ENCODE measurements around the gene FBXO36. TPM values are rescaled to one million over a fixed set of nuclear protein-coding genes. Genes with fewer than 3 reads are reported as not detected.

The FBXO36 gene
- total and polyA plus RNA-seq, 2 of the 8 experiments (the other 6 are each of a cell fraction or from before 2014, with no cell fraction given), result 3.4 TPM

GRCh38 chr2:229947544-229947943, 25.2 kb downstream of the FBXO36 start:
- TF ChIP-seq RNF2 (IDR thresholded peaks at IDR 0.05; ENCODE audit: borderline replicate concordance, low read depth, low read length, missing control alignments, poor library complexity, severe bottlenecking), result no peak
- TF ChIP-seq RXRA (IDR thresholded peaks at IDR 0.05; ENCODE audit: insufficient read depth, low read depth, low read length), result no peak
- TF ChIP-seq BACH1 (IDR thresholded peaks at IDR 0.05; ENCODE audit: low read length), result no peak
- no peak for TF ChIP-seq PHF8 (conservative IDR thresholded peaks at IDR 0.05; ENCODE audit: low read depth, low read length)
- H3K4ac ChIP-seq (replicated peaks; ENCODE audit: insufficient read length, low read depth, low read length), result no peak overlapping the region
- H3K36me3 ChIP-seq (ENCODE audit: control insufficient read depth in 2 of 4, insufficient read depth in 4 of 4, low read length in 3 of 4), result no peaks in the 10 kb centered on the region
- H3K9ac ChIP-seq (replicated peaks in 1 of 4; ENCODE audit: extremely low read depth in 1 of 4, low read depth in 3 of 4, low read length in 3 of 4), result no peak overlapping the region
- no peak overlapping the region for H3K27ac ChIP-seq (ENCODE audit: low read depth, low read length)
- no peaks in the 10 kb centered on the region for H3K23me2 ChIP-seq (ENCODE audit: low read depth, low read length)
- no peaks in the 10 kb centered on the region for H4K20me1 ChIP-seq (replicated peaks in 1 of 2; ENCODE audit: control insufficient read depth in 1 of 2, insufficient read depth in 2 of 2, low read length in 2 of 2)
- WGBS, 2 experiments (ENCODE audit: extremely low coverage in 1 of 2, insufficient coverage in 1 of 2, insufficient read length in 1 of 2, insufficient replicate concordance in 2 of 2, low coverage in 1 of 2, low lambda C conversion rate in 2 of 2, missing lambda C conversion rate in 1 of 2), result 94% methylated on average over 1 of the region's 1 CpG; no CpG with 5 or more reads in 1 of the 2 experiments
- H3K23ac ChIP-seq (ENCODE audit: insufficient read length), result no peak overlapping the region
- no peaks in the 10 kb centered on the region for H3K9me3 ChIP-seq (ENCODE audit: insufficient read depth in 2 of 2, low read depth in 1 of 2, low read length in 1 of 2)
- H2BK120ac ChIP-seq (replicated peaks; ENCODE audit: low read depth, low read length), result no peak overlapping the region
- no peak overlapping the region for H2BK5ac ChIP-seq (ENCODE audit: low read depth, low read length)
- H4K5ac ChIP-seq (ENCODE audit: insufficient read length, low read depth, low read length), result no peak overlapping the region
- H2BK12ac ChIP-seq (ENCODE audit: low read depth, low read length), result no peak overlapping the region
- FAIRE-seq (no peak), DNase-seq (ENCODE audit: low read depth in 1 of 2, low spot score in 2 of 2) (no peak)
- no peak overlapping the region for H4K91ac ChIP-seq (replicated peaks; ENCODE audit: insufficient read length, low read length)
- H3K18ac ChIP-seq (ENCODE audit: extremely low read depth, low read length), result no peak overlapping the region
- H3K79me1 ChIP-seq (ENCODE audit: low read depth, low read length), result no peaks in the 10 kb centered on the region; the same call in 1 of the 2 replicates
- no peak overlapping the region for H3K4me2 ChIP-seq (ENCODE audit: insufficient read depth in 1 of 2, low read depth in 2 of 2, low read length in 2 of 2)
- ChIA-PET POLR2A (ENCODE audit: partially characterized antibody) (no interaction called here), CTCF (ENCODE audit: partially characterized antibody) (interaction anchor here (0.8 to 1.2 kb wide), 3 partner anchors 35 to 877 kb away, joined by 3 read pairs; no protein-coding TSS in a partner anchor)
- no peak overlapping the region for H2AK5ac ChIP-seq (ENCODE audit: low read depth, low read length)
- no peaks in the 10 kb centered on the region; a peak in 1 of 7 replicates for H3K27me3 ChIP-seq (replicated peaks in 1 of 4; ENCODE audit: control insufficient read depth in 3 of 4, extremely low read depth in 1 of 4, insufficient read depth in 3 of 4, low read length in 3 of 4)
- no peak overlapping the region for H2BK20ac ChIP-seq (ENCODE audit: low read length)
- H2BK15ac ChIP-seq (ENCODE audit: low read length), result no peak overlapping the region
- no peak overlapping the region for H4K8ac ChIP-seq (ENCODE audit: extremely low read depth, insufficient read depth, low read length)
- no peak overlapping the region for H3K4me3 ChIP-seq (ENCODE audit: extremely low read depth in 1 of 4, insufficient read depth in 2 of 4, low read depth in 3 of 4, low read length in 4 of 4)
- H3K14ac ChIP-seq (ENCODE audit: insufficient read length), result no peak overlapping the region
- no peak overlapping the region for H2AFZ ChIP-seq (ENCODE audit: low read length)
- H3K4me1 ChIP-seq (replicated peaks in 1 of 4; ENCODE audit: control insufficient read depth in 3 of 4, insufficient read depth in 4 of 4, low read length in 3 of 4), result peaks cover 2 to 9% (median 2%) of the 10 kb centered on the region in 4 experiments; a peak in 6 of 7 replicates
- no peaks in the 10 kb centered on the region for H3K79me2 ChIP-seq (ENCODE audit: control insufficient read depth in 1 of 2, insufficient read depth in 2 of 2, low read length in 2 of 2)
- no peak overlapping the region for H3K56ac ChIP-seq (replicated peaks; ENCODE audit: insufficient read length, low read depth, low read length)
